H1 (cell line): ENCODE data around the gene SLC4A1. TPM values are rescaled to one million over a fixed set of nuclear protein-coding genes. Genes with fewer than 3 reads are reported as not detected.

ENCODE experiments used
- CTCF ChIA-PET: fragments of 300-600 bp; sonication (Branson Sonifier 250); formaldehyde crosslinking; loops from one replicate; lab custom pipeline; 2021; ENCODE audit not compliant: partially characterized antibody; lab: Charles Lee
- POLR2A ChIA-PET: fragments of 300-600 bp; sonication (Branson Sonifier 250); formaldehyde crosslinking; loops from one replicate; lab custom pipeline; 2021; ENCODE audit warnings: inconsistent platforms; ENCODE audit not compliant: partially characterized antibody; lab: Charles Lee
- DNase-seq, 2 experiments: peaks; one replicate each; pipeline versions ENCODE4 v3.0.0 to v3.0.0-alpha.2; 2010 to 2022; ENCODE audit warnings: low spot score in 2 of 2, low read depth in 1 of 2, mixed read lengths in 1 of 2
- FAIRE-seq: peaks from 2 replicates; lab custom pipeline; 2011; peaks lifted over from hg19 to GRCh38; lab: Jason Lieb, UNC
- H2AFZ ChIP-seq: 2 replicates; pipeline ENCODE4 v1.8.1; 2012; ENCODE audit warnings: low read length, inconsistent platforms
- H2AK5ac ChIP-seq: 2 replicates; pipeline ENCODE4 v1.6.1; 2013; ENCODE audit warnings: low read depth, low read length
- H2BK120ac ChIP-seq: replicated peaks from 2 replicates; pipeline ENCODE3; 2013; ENCODE audit warnings: low read depth, low read length, inconsistent platforms
- H2BK12ac ChIP-seq: 2 replicates; pipeline ENCODE4 v1.6.1; 2013; ENCODE audit warnings: low read depth, low read length
- H2BK15ac ChIP-seq: 2 replicates; pipeline ENCODE4 v1.6.1; 2013; ENCODE audit warnings: low read length
- H2BK20ac ChIP-seq: 2 replicates; pipeline ENCODE4 v1.6.1; 2013; ENCODE audit warnings: low read length
- H2BK5ac ChIP-seq: 2 replicates; pipeline ENCODE4 v1.6.1; 2013; ENCODE audit warnings: low read depth, low read length
- H3K14ac ChIP-seq: 2 replicates; pipeline ENCODE4 v1.6.1; 2013; ENCODE audit warnings: inconsistent platforms; ENCODE audit not compliant: insufficient read length
- H3K18ac ChIP-seq: 2 replicates; pipeline ENCODE4 v1.6.1; 2013; ENCODE audit warnings: low read length; ENCODE audit errors: extremely low read depth
- H3K23ac ChIP-seq: 2 replicates; pipeline ENCODE4 v1.6.1; 2013; ENCODE audit warnings: inconsistent platforms; ENCODE audit not compliant: insufficient read length
- H3K23me2 ChIP-seq: 2 replicates; pipeline ENCODE4 v1.6.1; 2013; ENCODE audit warnings: low read depth, low read length
- H3K27ac ChIP-seq: 2 replicates; pipeline ENCODE4 v1.6.1; 2011; ENCODE audit warnings: low read depth, low read length, inconsistent platforms
- H3K27me3 ChIP-seq, 4 experiments: replicated peaks in 1 of 4; 1 replicate in 1 of 4; 2 replicates in 3 of 4; pipeline versions ENCODE4 v1.6.1 to v1.8.1; 2011 to 2013; ENCODE audit warnings: low read length in 3 of 4, mild to moderate bottlenecking in 3 of 4, inconsistent platforms in 2 of 4, mixed read lengths in 2 of 4, moderate library complexity in 1 of 4; ENCODE audit not compliant: control insufficient read depth in 3 of 4, insufficient read depth in 3 of 4; ENCODE audit errors: extremely low read depth in 1 of 4
- H3K36me3 ChIP-seq, 4 experiments: 2 replicates each; pipeline versions ENCODE4 v1.6.1 to v1.8.1; 2011 to 2013; ENCODE audit warnings: mild to moderate bottlenecking in 4 of 4, low read length in 3 of 4, moderate library complexity in 2 of 4, control low read depth in 1 of 4, inconsistent platforms in 1 of 4; ENCODE audit not compliant: insufficient read depth in 4 of 4, control insufficient read depth in 2 of 4
- H3K4ac ChIP-seq: replicated peaks from 2 replicates; pipeline ENCODE3; 2013; ENCODE audit warnings: low read length, low read depth, mixed read lengths, inconsistent platforms; ENCODE audit not compliant: insufficient read length
- H3K4me1 ChIP-seq, 4 experiments: replicated peaks in 1 of 4; 1 replicate in 1 of 4; 2 replicates in 3 of 4; pipeline versions ENCODE4 v1.6.1 to v1.8.1; 2011 to 2013; ENCODE audit warnings: low read length in 3 of 4, inconsistent platforms in 2 of 4, mixed read lengths in 1 of 4; ENCODE audit not compliant: insufficient read depth in 4 of 4, control insufficient read depth in 3 of 4
- H3K4me2 ChIP-seq, 2 experiments: 2 replicates each; pipeline versions ENCODE4 v1.6.1 to v1.8.1; 2011 to 2013; ENCODE audit warnings: low read depth in 2 of 2, low read length in 2 of 2, control low read depth in 1 of 2, inconsistent platforms in 1 of 2, mild to moderate bottlenecking in 1 of 2; ENCODE audit not compliant: insufficient read depth in 1 of 2
- H3K4me3 ChIP-seq, 4 experiments: fragments of 200-600, 300-600 bp in 1 of 4; sonication (generic), shearing (Covaris generic), sonication (Bioruptor Twin) in 1 of 4; 2 replicates each; pipeline versions ENCODE4 v1.5.1 to v1.8.1; 2011 to 2016; ENCODE audit warnings: low read length in 4 of 4, low read depth in 3 of 4, control low read depth in 2 of 4, inconsistent platforms in 2 of 4, mild to moderate bottlenecking in 2 of 4, mixed read lengths in 1 of 4, moderate library complexity in 1 of 4; ENCODE audit not compliant: insufficient read depth in 2 of 4; ENCODE audit errors: extremely low read depth in 1 of 4
- H3K56ac ChIP-seq: replicated peaks from 2 replicates; pipeline ENCODE3; 2013; ENCODE audit warnings: low read depth, mild to moderate bottlenecking, mixed read lengths, low read length, inconsistent platforms; ENCODE audit not compliant: insufficient read length
- H3K79me1 ChIP-seq: 2 replicates; pipeline ENCODE4 v1.6.1; 2013; ENCODE audit warnings: low read depth, low read length, control low read depth
- H3K79me2 ChIP-seq, 2 experiments: 2 replicates each; pipeline versions ENCODE4 v1.6.1 to v1.8.1; 2012 to 2013; ENCODE audit warnings: low read length in 2 of 2, mild to moderate bottlenecking in 2 of 2, inconsistent platforms in 1 of 2; ENCODE audit not compliant: insufficient read depth in 2 of 2, control insufficient read depth in 1 of 2
- H3K9ac ChIP-seq, 4 experiments: replicated peaks in 1 of 4; 1 replicate in 1 of 4; 2 replicates in 3 of 4; pipeline versions ENCODE4 v1.6.1 to v1.8.1; 2011 to 2013; ENCODE audit warnings: low read depth in 3 of 4, low read length in 3 of 4, control low read depth in 2 of 4, mild to moderate bottlenecking in 2 of 4, moderate library complexity in 2 of 4, inconsistent platforms in 1 of 4; ENCODE audit errors: extremely low read depth in 1 of 4
- H3K9me3 ChIP-seq, 2 experiments: 2 replicates each; pipeline versions ENCODE4 v1.6.1 to v1.8.1; 2012 to 2013; ENCODE audit warnings: mild to moderate bottlenecking in 2 of 2, moderate library complexity in 2 of 2, control low read depth in 1 of 2, inconsistent platforms in 1 of 2, low read depth in 1 of 2, low read length in 1 of 2, mixed read lengths in 1 of 2; ENCODE audit not compliant: insufficient read depth in 2 of 2
- H4K20me1 ChIP-seq, 2 experiments: replicated peaks in 1 of 2; 2 replicates each; pipeline versions ENCODE3 to v1.8.1; 2011 to 2013; ENCODE audit warnings: inconsistent platforms in 2 of 2, low read length in 2 of 2, mild to moderate bottlenecking in 1 of 2; ENCODE audit not compliant: insufficient read depth in 2 of 2, control insufficient read depth in 1 of 2
- H4K5ac ChIP-seq: 2 replicates; pipeline ENCODE4 v1.6.1; 2013; ENCODE audit warnings: low read length, low read depth, mixed read lengths, inconsistent platforms; ENCODE audit not compliant: insufficient read length
- H4K8ac ChIP-seq: 2 replicates; pipeline ENCODE4 v1.8.0; 2013; ENCODE audit warnings: mild to moderate bottlenecking, moderate library complexity, low read length, inconsistent platforms; ENCODE audit not compliant: insufficient read depth; ENCODE audit errors: extremely low read depth
- H4K91ac ChIP-seq: replicated peaks from 2 replicates; pipeline ENCODE3; 2013; ENCODE audit warnings: low read length, mixed read lengths, inconsistent platforms; ENCODE audit not compliant: insufficient read length
- CHD1 ChIP-seq: IDR thresholded peaks from 2 replicates; pipeline ENCODE4 v1.6.1; 2012; ENCODE audit warnings: low read depth, low read length, improper control_type of control experiment
- CTCF ChIP-seq, 3 experiments: IDR thresholded peaks; 1 replicate in 2 of 3; 2 replicates in 1 of 3; pipeline versions ENCODE4 v1.5.1 to v1.6.1; 2011; ENCODE audit warnings: low read length in 3 of 3, mild to moderate bottlenecking in 3 of 3, inconsistent platforms in 2 of 3, low read depth in 1 of 3, moderate library complexity in 1 of 3; ENCODE audit not compliant: insufficient read depth in 1 of 3; ENCODE audit errors: control extremely low read depth in 1 of 3
- POLR2AphosphoS5 ChIP-seq: IDR thresholded peaks from 2 replicates; pipeline ENCODE4 v1.6.1; 2011; ENCODE audit warnings: low read depth, low read length
- WGBS, 2 experiments: shearing (Covaris generic) in 1 of 2; methylation state at CpG; one replicate each; pipeline versions ENCODE4 v1.1.6 to v1.1.7; 2013 to 2015; ENCODE audit warnings: low lambda C conversion rate in 2 of 2, mixed read lengths in 2 of 2, inconsistent platforms in 1 of 2, low coverage in 1 of 2, missing lambda C conversion rate in 1 of 2; ENCODE audit not compliant: insufficient replicate concordance in 2 of 2, insufficient coverage in 1 of 2, insufficient read length in 1 of 2; ENCODE audit errors: extremely low coverage in 1 of 2, missing lambda C conversion rate in 1 of 2; 5-methylcytosine and 5-hydroxymethylcytosine counted together
- polyA plus RNA-seq, 7 experiments: library from polyadenylated mRNA; depleted of rRNA in 3 of 7; stranded (reverse) in 5 of 7; unstranded in 2 of 7; fragments of >200 nt in 5 of 7; fragments of 200-250 nt in 2 of 7; gene quantifications; 1 replicate in 5 of 7; 2 replicates in 1 of 7; 4 replicates in 1 of 7; pipeline versions ENCODE4 v1.2.1 to v1.2.3, GENCODE V29; 2011 to 2013; ENCODE audit warnings: missing spikeins in 2 of 7, mixed read lengths in 2 of 7
- total RNA-seq: library from RNA; stranded (reverse); fragmentation: NEBNext Ultra II Directional; extraction: Animal tissue kit (Norgen Biotek cat#: 25700); gene quantifications from 2 replicates; pipeline ENCODE4 v1.2.1, GENCODE V29; 2021

The SLC4A1 gene
- total and polyA plus RNA-seq, 2 of the 8 experiments (the other 6 are each of a cell fraction or from before 2014, with no cell fraction given), result 0.08 TPM; not detected in 1

- Histone ChIP-seq H3K4me2 (no peak overlapping the region), H3K9ac (no peak overlapping the region), H3K4ac (no peak overlapping the region), H3K27ac (no peak overlapping the region), H3K36me3 (peaks cover 20 to 37% (median 26%) of the 10 kb centered on the region in 4 experiments), H4K8ac (no peak overlapping the region), H4K20me1 (peaks cover 0 to 3% of the 10 kb centered on the region in 2 experiments), H4K5ac (no peak overlapping the region), H3K14ac (no peak overlapping the region), H2AFZ (no peak overlapping the region), H3K18ac (no peak overlapping the region), H2BK5ac (no peak overlapping the region), H3K23ac (no peak overlapping the region), H2BK12ac (no peak overlapping the region), H3K9me3 (no peaks in the 10 kb centered on the region), H2BK15ac (no peak overlapping the region), H3K79me2 (no peaks in the 10 kb centered on the region), H3K56ac (no peak overlapping the region), H3K23me2 (no peaks in the 10 kb centered on the region), H3K4me1 (peaks cover 3 to 17% (median 5%) of the 10 kb centered on the region in 4 experiments; a peak in 6 of 7 replicates), H3K4me3 (no peak overlapping the region), H3K27me3 (no peaks in the 10 kb centered on the region), H2AK5ac (peak overlapping the region; percentile 90; the same call in 1 of the 2 replicates), H4K91ac (no peak overlapping the region), H2BK20ac (no peak overlapping the region), H3K79me1 (no peaks in the 10 kb centered on the region), H2BK120ac (no peak overlapping the region)
- peak in 2 of 3 experiments; percentile 34 to 48; a peak in 2 of 4 replicates for TF ChIP-seq CTCF (IDR thresholded peaks at IDR 0.05; ENCODE audit: control extremely low read depth in 1 of 3, insufficient read depth in 1 of 3, low read depth in 1 of 3, low read length in 3 of 3)
- TF ChIP-seq CHD1, result no peak
- 0 out of 2 replicates have a peak, but pooled peaks have one; percentile 13 for TF ChIP-seq POLR2AphosphoS5
- POLR2A ChIA-PET, result interaction anchor here (0.8 to 10.4 kb wide), 14 partner anchors 10 to 149 kb away, joined by 3 to 135 read pairs (median 4); partner anchors contain the start of genes GRN and SLC25A39
- CTCF ChIA-PET, result interaction anchor here (0.5 to 12.7 kb wide), 17 partner anchors 8 to 145 kb away, joined by 3 to 158 read pairs (median 4); partner anchors contain the start of genes ASB16, GRN and HDAC5
- WGBS, 2 experiments, result 83% methylated on average over 12 of the region's 13 CpGs; no CpG with 5 or more reads in 1 of the 2 experiments
- DNase-seq, result no peak
- FAIRE-seq, result no peak
Measured at GRCh38 chr17:44205962-44206824, 61.7 kb downstream of the SLC4A1 start.
